GM19395 (cell line): Measurements from ENCODE around the gene TMEM239.

Source experiments
- ATAC-seq: cut with Tn5 transposase; IDR thresholded peaks from one replicate; pipeline ENCODE4 v1.9.1; 2021; ENCODE audit warnings: mild to moderate bottlenecking, moderate library complexity; ENCODE audit not compliant: unreplicated experiment

The TMEM239 gene

DNA sequence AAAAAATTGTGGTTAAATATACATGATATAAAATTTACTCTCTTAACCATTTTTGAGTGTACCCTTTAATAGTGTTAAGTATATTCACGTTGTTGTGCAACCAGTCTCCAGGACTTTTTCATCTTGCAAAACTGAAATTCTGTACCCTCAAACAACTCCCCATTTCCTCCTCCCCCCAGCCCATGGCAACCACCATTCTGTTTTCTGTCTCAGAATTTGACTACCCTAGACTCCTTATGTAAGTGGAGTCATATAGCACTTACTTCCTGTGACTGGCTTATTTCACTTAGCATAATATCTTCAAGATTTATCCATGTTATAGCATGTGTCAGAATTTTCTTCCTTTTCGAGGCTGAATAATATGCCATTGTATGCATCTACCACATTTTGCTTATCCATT, 29.4 kb downstream of the TMEM239 start:
- ATAC-seq: no peak

DNA sequence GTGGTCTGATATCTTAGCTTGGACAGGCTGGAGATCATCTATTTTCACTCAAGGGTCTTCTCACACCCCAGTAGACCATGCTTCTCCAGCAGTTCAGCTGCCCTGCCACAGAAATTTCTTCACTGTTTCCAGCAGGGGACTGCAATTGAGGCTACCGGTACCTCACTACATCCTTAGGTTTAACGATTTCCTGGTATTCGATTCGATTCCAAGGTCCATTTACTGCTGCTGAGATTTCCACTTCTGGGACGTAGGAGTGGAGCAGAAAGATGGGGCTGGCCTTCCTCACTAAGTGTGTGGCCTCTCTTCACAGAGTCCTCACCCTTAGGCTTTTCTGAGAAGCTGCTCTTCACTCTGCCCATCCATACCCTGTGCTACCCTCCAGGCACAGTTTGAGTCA, 30.5 kb downstream of the TMEM239 start:
- no peak for ATAC-seq

DNA sequence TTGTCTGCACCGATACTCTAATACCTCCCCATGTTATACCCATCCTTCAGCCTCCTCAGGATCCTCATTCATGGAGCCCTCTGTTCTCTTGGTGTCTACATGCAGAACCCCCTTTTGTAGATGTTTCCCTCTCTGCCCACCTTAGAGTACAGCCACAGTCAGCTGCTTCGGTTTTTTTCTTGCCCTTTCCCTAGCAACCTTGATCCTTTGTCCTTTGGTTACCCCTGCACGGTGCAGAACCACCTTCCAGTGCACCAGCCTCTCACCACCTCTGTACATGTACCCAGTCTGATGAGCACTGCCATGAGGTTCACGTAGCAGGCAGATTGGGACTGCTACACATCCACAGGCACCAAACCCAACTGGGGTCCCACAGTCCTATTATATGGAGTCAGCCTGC, 31.6 kb downstream of the TMEM239 start:
- ATAC-seq: no peak

DNA sequence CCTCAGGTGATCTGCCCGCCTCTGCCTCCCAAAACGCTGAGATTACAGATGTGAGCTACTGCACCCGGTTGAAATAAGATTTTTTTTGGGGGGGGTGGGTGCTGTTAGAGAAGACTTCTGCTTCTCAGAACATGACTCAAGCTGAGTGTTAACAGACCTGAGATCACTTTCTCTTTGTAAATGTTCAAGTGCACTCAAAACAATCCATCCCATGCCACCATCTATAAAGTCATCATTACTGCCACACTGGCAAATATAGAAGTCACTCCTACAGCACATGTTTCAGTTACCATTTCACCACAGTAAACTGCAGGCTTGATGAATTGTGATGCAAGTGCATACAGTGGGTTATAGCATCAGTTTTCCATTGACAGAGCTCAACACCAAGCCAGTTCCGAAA, 33.4 kb downstream of the TMEM239 start:
- ATAC-seq: no peak

DNA sequence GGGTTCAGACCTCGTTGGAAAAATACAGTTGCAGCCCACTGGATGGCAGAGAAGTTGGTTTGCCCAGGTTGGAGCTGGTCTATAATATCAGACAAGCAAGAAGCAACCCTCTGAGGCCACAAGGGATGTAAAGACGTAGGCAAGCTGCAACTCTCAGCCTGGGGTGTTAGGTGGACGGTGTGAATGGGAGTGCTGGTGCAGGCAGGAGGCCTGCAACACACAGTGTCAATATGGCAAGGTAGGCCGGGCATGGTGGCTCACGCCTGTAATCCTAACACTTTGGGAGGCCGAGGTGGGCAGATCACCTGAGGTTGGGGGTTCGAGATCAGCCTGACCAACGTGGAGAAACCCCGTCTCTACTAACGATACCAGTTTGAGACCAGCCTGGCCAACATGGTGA, 34.9 kb downstream of the TMEM239 start:
- no peak for ATAC-seq

DNA sequence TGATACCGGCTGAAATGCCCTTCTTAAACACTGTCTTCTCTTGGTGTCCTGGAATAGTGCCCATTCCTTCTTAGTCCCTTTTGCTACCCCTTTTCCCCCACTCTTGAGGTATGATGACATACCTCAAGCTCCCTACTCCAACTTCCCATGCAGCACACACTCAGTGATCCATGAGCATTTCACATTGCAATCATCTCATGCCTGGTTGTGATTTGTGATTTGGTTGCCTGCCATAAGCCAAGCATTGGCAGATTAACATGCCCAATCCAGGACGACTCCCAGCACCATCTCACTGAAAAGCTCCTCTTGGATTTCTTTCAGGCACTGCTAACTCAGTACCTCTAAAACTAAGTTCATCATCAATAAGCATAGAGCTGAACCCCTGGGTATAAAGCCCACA, 42.4 kb downstream of the TMEM239 start:
- ATAC-seq: no peak

DNA sequence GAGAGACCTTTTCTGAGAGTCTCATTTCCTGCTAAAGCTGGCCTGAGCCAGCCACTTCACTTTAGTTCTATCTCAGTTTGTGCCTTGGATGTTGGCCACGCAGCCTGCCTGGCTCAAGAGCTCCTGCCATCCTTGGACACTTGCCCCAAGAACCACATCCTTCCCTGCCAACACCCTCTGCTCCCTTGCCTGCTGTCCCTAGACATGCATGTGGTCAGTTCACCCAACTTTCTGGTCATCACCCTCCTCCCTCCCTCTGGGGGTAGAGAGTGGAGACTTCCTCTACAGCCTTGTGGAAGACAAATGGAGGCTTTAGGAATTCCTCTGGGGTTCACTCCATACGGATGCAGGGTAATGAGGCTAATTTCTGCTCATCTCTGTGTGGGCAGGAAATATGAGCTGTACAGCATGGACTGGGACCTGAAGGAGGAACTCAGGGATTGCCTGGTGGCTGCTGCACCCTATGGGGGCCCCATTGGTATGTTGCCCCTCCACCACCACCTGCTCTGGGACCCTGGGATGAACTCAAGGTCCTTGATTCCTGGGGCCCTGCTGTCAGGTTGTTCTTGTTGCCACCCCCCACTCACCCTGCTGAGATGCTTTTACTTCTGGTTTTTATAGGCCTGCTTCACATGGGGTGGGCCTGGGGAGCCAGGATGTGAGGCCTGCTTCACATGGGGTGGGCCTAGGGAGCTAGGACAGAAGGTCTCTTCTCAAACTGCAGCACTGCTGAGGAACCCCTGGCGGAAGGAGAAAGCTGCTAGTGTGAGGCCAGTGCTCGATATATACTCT, 43.4 kb downstream of the TMEM239 start:
- no peak for ATAC-seq

DNA sequence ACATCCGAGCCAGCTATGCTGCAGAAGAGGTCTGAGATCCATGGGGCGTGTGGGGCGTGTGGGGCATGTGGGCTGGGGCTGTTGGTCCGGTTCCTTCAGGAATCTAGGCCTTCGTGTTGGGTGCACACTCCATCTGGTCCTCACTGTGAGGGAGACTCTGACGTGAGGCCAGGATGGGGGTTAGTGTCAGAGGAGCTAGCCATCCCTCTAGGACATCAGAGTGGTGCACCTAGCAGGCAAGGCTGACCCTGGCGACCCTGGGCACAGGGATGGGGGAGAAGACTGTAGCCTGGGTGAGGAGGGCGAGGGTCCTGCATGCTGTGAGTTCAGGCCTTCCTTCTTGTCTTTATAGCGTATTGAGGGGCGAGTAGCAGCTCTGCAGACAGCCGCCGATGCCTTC, 48.5 kb downstream of the TMEM239 start:
- no peak for ATAC-seq

DNA sequence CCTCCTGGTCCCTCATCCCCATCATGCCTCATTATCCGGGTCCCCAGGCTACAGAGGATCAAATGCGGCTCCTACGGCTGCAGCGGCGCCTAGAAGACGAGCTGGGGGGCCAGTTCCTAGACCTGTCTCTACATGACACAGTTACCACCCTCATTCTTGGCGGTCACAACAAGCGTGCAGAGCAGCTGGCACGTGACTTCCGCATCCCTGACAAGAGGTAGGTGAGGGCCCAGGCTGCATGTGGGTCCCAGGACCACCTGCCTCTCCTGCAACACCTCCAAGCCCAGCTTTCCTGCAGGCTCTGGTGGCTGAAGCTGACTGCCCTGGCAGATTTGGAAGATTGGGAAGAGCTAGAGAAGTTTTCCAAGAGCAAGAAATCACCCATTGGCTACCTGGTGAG, 48.9 kb downstream of the TMEM239 start:
- ATAC-seq: no peak

DNA sequence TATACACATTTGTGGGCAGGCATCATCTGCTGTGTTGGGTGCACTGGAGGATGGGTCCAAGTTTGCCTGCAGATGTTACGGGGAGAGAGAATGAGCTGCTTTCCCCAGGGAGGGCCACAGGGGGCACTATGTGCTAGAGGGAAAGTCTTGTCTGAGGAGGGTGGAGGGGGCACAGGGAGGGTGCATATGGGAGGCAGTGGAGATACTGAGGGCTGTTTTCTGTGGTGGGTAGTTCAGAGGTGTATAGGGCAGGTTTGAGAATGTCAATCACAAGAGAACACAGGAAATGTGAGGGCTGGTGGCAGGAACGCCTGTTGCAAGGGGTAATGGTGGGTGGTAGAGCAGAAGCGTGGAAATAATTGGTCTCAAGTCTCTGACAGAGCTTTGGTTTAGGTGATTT, 49.5 kb downstream of the TMEM239 start:
- ATAC-seq: no peak

DNA sequence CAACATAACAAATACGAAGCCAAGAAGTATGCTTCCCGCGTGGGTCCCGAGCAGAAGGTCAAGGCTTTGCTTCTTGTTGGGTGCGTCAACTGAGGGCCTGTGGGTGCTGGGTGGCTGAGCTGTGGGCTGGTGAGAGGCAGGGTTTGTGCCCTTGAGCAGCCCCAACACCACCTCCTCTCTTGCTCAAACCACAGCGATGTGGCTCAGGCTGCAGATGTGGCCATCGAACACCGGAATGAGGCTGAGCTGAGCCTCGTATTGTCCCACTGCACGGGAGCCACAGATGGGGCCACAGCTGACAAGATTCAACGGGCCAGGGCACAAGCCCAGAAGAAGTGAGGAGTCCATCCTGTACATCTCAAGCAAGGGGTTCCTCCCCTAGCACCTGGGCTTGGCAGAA, 50.1 kb downstream of the TMEM239 start:
- ATAC-seq: no peak

DNA sequence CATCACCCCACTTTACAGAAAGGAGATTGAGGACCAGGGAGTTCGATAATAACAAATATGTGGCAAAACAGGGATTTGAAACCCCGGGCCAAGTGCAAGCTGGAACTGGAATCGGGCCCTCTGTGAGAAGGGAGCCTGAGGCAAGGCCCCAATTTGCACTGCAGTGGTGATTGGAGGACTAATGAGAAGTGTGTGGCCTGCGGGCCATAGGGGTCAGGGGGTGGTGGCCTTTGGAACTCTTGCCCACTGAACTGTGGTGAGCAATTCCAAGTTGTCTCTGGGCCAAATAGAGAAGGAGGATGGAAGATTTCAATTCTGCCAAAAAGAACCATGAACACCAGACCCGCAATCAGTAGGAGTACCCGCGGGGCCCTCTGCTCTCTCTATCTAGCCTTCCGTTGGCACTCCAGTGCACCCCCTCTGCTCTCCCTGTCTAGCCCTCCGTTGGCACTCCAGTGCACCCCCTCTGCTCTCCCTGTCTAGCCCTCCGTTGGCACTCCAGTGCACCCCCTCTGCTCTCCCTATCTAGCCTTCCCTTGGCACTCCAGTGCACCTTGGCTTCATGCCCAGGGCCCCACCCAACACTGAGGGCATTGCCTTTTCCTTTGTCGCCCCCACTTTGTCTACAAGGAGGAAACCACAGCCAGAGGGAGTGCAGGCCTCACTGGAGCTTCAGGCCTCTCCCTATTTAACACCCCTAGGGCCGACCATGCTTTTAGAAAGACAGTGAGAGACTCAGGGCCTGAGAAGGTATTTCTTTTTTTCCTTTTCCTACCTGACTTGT, 51.1 kb downstream of the TMEM239 start:
- no peak for ATAC-seq
